ENCODE data around the gene LSP1.

DNA sequence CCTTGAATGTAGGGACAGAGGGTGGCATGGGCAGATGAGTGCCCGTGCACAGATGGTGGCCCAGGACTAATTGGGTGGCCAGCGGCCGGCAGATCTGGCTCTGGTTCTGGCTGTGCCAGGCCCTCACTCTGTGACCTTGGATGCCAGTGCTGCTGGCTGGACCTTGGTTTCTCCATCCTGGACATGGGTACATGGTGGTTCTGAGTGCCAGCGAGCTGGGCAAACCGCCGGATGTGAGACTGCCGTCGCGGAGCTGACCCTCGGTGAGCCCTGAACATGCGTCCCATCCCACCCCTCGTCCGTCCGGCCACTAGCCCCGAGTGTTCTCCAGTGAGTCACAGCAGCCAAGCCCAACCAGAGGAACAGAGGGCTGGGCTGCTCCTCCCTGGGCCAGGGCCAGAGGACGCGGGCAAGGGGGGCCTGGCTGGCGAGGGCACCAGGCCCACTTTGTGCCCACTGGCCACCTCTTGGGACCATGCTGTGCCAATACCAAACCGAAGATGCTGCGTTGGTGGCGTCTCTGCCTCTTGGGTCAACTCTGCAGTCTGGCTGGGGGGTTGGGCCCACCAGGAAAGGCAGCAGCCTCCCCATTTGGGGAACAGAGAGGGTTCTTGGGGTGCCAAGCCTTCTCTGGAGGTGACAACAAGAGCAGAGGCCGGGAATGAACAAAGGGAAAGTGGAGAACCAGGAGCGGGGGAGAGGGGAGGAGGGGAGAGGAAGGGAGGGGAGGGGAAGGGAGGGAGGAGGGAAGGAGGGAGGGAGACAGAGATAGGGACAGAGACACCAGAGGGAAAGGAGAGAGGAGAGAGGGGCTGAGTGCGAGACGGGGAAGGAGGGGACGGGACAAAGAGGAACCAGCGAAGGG is 10.7 kb downstream of the LSP1 start:
- TF ChIP-seq MAFG (CRISPR knock-in tag; IDR thresholded peaks at IDR 0.05) (no peak), TCF7L2 (IDR thresholded peaks at IDR 0.05; ENCODE audit: low read depth, low read length) (no peak), NCOR1 (IDR thresholded peaks at IDR 0.05; ENCODE audit: borderline replicate concordance, low read length) (no peak), ATF3 (CRISPR knock-in tag; IDR thresholded peaks at IDR 0.05) (no peak), NFIC (IDR thresholded peaks at IDR 0.05; ENCODE audit: low read length) (no peak), HDAC2 (CRISPR knock-in tag; IDR thresholded peaks at IDR 0.05) (no peak), HDAC6 (IDR thresholded peaks at IDR 0.05; ENCODE audit: low read depth, low read length) (no peak), CTCF (CRISPR knock-in tag; IDR thresholded peaks at IDR 0.05) (no peak), ZNF431 (CRISPR knock-in tag; IDR thresholded peaks at IDR 0.05; ENCODE audit: borderline replicate concordance, low read depth) (no peak)

All from HepG2 (cell line).